NCI-H345 treated with DMSO at 0.1 percent for 48 hours (cell line): ENCODE measurements around the gene MARK3.
"Not testable (repeated sequence)": the region's sequence is repeated elsewhere in the genome, so short reads cannot be mapped to it uniquely, and the experiment has no call there.

ENCODE experiments used
- DNase-seq: peaks from one replicate; lab custom pipeline; 2025; ENCODE audit not compliant: unreplicated experiment; lab: John Stamatoyannopoulos, UW

The MARK3 gene

GRCh38 chr14:103385152-103385928 is at the start of gene MARK3:
Gene MARK3, plus strand, starts transcription at chr14:103385415. Its CDS starts 615 bp downstream, at chr14:103386030.
- DNase-seq = peak; percentile 84

GRCh38 chr14:103336191-103336590 is 49.0 kb upstream of the MARK3 start:
- no peak for DNase-seq

- DNase-seq = no peak
Measured at GRCh38 chr14:103337794-103338193, 47.4 kb upstream of the MARK3 start.

GRCh38 chr14:103339561-103339960 is 45.7 kb upstream of the MARK3 start:
- DNase-seq = no peak

GRCh38 chr14:103340480-103341212 is 44.6 kb upstream of the MARK3 start:
- no peak for DNase-seq

GRCh38 chr14:103341250-103342129 is 43.7 kb upstream of the MARK3 start:
- no peak for DNase-seq

GRCh38 chr14:103343164-103343879 is 41.9 kb upstream of the MARK3 start:
- DNase-seq = no peak

GRCh38 chr14:103343905-103344797 is 41.1 kb upstream of the MARK3 start:
- no peak for DNase-seq

GRCh38 chr14:103346286-103346685 is 38.9 kb upstream of the MARK3 start:
- no peak for DNase-seq

GRCh38 chr14:103347091-103347815 is 38.0 kb upstream of the MARK3 start:
- DNase-seq = no peak

- no peak for DNase-seq
Measured at GRCh38 chr14:103348154-103348553, 37.1 kb upstream of the MARK3 start.

GRCh38 chr14:103349982-103350381 is 35.2 kb upstream of the MARK3 start:
- no peak for DNase-seq

GRCh38 chr14:103353362-103353761 is 31.9 kb upstream of the MARK3 start:
- DNase-seq = no peak

- no peak for DNase-seq
Measured at GRCh38 chr14:103354141-103354540, 31.1 kb upstream of the MARK3 start.

- no peak for DNase-seq
Measured at GRCh38 chr14:103356024-103356682, 29.1 kb upstream of the MARK3 start.

- DNase-seq = not testable (repeated sequence)
Measured at GRCh38 chr14:103357552-103357951, 27.7 kb upstream of the MARK3 start.

- no peak for DNase-seq
Measured at GRCh38 chr14:103360548-103360947, 24.7 kb upstream of the MARK3 start.

- DNase-seq = no peak
Measured at GRCh38 chr14:103361867-103362266, 23.3 kb upstream of the MARK3 start.

- no peak for DNase-seq
Measured at GRCh38 chr14:103362780-103363179, 22.4 kb upstream of the MARK3 start.
